NCI-H128 (cell line): ENCODE results near the gene GMNC.
"Not testable (repeated sequence)": the region's sequence is repeated elsewhere in the genome, so short reads cannot be mapped to it uniquely, and the experiment has no call there.

Experiments used
- DNase-seq: peaks from one replicate; lab custom pipeline; 2025; ENCODE audit not compliant: unreplicated experiment; lab: John Stamatoyannopoulos, UW

The GMNC gene, protein sequence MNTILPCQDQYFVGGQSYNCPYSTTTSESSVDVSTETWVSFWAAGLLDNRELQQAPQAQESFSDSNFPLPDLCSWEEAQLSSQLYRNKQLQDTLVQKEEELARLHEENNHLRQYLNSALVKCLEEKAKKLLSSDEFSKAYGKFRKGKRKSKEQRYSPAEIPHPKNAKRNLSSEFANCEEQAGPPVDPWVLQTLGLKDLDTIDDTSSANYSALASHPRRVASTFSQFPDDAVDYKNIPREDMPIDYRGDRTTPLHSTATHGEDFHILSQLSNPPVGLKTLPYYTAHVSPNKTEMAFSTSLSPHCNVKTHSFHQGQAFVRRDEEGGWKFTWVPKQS

DNA sequence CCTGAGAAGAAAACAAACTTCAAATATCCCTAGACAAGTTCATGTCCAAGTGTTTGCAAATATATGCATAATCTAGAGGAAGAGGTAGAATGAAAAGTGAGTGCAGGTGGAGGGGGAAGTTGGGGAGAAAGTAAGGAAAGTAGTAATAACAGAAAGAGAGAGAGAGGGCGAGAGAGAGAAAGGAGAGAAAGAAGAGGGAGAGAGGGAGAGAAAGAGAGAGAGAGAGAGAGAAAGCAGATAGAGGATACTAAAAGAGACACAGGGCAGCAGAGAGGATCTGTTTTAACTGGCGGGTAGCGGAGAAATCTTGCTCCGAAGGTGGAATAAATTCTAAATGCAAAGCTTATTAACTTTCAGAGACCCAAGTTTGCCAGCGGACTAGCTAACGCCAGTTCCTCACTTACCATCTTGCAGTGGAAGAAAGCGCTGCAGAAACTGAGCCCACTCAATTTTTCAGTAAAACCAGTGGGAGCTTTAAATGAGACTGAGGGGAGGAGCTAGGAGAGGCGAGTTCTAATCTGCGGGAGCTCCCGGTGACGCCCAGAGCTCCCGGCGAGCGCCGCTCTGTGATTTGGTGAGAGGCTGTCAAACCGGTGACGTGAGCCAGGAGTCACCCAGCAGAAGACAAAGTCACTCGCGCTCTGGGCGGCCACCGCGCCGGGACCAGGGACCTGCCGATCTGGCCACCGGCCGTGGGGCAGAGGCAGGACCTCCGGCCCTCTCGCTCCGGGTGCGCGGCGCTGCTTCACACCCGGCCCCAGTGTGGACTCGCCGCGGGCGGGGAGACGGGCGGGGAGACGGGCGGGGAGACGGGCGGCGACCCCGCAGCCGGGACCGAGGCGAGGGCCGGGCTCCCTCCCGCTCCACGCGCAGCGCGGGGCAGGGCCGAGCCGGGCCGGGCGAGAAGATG, at the start of gene GMNC:
TSS of gene GMNC (minus strand) at position 486 of the 910 bp plus-strand sequence. CDS start at position 407, 79 bp downstream.
- no peak for DNase-seq

DNA sequence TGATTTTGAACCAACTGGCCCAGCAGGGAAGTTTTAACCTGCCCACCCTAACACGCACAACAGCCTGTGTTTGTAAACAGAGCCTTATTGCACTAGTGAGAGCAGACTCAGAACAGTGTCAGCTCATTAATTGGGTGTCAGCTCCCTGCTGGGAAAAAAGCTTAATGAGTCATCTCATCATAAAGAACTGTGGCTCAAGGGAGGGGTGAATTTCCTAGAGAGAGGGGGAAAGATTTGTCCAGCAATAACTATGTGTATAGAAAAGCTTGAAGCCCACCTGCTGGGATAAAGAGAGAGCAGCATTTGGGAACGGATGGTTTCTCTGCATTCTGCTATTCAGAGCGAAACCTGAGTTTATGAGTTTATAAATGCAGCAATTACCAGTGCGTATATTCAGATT, 48.9 kb upstream of the GMNC start:
- DNase-seq: peak; percentile 35

DNA sequence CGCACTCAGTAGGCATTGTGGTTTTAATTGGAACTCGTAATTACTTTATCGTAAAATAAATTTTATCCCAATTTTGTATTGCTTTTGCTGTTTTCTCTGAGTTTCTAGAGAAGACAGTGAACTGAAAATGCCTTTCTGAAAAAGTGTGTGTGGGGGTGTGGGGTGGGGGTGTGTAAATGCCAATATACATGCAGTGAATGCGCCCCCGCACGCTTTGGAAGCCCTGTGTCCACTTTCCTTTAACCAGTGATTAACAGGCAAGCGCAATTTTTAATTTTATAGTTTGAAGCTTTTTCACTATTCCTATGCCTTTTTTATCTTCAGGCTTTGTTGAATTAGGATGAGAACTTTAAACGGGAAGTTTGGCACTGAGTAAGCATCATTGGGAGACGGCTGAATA, 47.4 kb upstream of the GMNC start:
- no peak for DNase-seq

DNA sequence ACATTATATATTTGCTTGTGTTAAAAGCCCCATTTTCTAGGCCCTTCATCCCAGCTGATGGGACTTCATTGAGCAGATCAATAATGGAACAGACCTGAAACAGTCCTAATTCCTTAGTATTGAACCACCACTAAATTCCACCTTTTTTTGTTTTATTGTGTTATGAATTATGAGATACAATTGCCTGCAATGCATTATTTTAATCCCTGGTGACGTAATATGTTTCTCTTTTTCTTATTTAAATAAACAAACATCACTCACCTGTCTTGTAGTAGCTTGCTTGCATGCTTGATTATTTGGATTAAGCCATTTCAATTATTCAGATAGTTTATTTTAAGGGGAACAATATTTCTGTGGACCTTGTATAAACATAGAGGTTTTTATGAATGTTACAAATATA, 40.7 kb upstream of the GMNC start:
- DNase-seq: no peak

DNA sequence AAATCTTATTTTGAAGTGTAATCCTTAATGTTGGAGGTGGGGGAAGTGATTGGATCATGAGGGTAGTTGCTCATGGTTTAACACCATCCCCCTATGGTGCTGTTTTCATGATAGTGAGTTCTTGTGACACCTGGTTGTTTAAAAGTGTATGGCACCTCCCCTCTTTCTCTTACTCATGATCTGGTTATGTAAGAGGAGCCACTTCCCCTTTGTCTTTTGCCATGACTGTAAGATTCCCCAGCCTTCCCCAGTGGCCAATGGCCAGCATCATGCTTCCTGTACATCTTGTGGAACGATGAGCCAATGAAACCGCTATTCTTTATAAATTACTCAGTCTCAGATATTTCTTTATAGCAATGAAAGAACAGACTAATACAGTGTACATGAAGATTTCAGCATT, 39.8 kb upstream of the GMNC start:
- DNase-seq: no peak

DNA sequence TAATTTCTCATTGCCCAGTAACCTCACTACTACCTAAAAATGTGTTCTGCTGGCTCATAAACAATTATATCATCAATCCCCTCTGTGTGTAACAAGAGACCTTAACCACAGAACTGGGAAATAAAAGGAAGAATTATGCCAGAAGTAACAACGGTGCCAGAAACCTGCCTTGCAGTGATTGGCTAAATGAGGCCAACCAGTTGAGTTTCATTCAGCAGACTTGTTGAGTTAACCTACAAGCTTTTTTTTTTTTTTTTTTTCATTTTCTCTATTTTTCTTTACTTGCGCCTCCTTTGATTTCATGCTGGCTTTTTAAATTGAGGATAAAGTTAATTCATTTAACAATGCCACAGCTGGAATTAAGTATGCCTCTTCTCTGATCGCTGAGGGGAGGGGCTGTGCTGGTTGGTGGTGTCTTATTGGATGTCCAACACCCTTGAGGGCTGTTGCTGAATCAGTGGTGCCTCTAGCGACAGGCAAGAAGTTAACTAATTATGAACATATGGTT, 30.0 kb upstream of the GMNC start:
- no peak for DNase-seq

DNA sequence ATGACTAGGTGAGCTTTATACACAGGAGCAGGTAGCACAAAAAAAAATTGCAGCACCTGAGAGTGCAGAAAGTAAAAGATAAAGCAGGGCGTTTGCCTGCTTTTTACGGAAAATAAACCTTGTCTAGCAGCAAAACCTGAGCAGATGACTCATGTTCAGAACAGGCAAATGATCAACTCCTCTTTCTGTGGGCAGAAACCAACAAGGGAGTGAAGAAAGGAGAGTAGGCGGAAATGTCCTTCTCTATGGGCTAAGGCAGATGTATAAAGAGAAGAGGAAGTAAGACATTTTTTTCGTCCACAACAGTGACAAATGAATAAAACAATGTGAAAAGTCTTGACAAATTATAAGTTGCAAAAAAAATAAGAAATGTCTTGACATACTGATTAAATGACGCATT, 24.5 kb upstream of the GMNC start:
- no peak for DNase-seq

DNA sequence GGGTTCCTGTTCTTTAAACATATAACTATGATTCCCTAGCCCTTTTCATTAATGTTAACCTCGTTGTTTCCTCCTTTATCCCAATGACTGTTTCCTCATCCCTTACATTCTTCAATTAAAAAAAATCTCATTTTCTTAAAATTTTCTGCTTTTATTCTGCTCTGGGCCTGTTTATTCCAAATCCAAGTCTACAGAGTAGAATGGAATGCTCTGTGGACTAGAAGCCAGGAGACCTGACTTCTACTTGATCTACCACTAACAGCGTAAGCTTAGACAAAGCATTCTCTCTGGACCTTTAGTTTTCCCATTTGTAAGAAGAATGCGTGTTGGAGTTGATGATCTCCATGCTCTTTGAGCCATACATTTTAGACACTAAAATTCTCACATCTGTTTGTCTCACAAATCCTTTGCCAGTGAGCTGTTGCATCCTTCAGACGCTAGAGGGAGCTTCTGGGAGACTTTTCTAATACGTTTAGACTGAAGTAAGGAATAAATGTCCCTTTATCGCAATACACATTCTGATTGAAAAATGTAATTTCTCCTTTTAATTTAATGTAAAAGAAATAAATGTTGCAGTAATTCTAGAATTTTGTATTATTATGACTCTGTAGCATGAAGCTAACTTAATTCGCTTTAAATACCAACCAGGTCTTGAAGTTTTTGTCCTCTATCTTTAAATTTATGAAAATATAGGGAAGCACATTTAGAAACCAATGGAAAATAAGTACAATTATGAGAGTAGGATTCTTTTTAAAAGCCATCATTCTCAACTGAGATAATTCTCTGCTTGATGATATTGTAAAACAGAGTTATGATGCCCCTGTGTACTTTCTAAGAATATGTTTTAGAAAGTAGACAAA, 21.7 kb upstream of the GMNC start:
- DNase-seq: peak; percentile 31

DNA sequence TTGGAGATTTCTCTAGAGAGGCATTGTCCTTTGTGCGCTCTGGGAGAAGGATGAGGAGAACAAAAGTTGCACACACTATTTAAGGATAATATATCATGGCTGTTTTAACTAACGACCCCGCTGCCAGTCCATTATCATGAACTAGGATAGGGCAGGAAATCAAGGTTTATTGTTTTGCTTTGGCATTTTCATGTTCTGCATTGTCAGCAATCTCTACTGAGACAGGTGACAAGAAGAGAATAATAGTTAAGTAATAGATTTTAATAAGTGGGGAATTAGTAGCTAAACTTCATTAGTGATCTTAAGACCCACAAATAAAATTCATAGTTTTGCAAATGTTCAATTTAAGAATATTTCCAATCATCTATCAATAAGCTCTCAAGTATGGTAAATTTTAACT, 20.6 kb upstream of the GMNC start:
- DNase-seq: no peak

DNA sequence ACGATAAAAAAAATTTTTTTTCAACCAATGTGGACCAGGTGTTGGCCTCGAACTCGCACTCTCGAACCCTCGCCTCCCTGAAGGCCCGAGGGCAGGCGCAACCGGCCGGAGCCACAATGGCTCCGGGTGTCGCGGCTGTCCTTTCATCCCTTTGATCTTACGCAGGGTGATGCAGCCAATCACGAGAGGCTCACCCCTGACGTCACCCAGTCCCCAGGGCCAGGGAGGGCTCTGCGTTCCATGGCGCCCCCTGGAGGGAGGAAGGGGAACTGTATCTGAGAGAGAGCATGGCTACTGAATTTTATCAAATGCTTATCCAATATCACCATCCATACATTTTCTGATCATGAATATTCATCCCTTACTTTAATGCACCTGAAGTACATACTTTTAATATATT, 15.4 kb upstream of the GMNC start:
- DNase-seq: no peak

DNA sequence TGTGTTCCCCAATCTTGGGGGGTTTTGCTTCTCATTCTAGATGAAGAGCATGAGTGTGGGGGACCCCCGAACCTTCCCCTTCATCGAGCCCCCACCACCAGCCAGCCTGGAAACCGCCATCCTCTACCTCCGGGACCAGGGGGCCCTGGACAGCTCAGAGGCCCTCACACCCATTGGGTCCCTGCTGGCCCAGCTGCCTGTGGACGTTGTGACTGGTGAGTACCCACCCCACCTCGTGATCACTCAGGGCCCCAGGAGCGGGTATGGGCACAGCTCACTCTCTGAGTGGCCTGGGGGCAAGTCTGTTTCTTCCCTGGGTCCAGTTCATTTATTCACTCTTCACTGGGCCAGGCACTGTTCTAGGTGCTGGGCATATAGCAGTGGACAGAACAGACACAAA, 13.9 kb upstream of the GMNC start:
- DNase-seq: not testable (repeated sequence)

DNA sequence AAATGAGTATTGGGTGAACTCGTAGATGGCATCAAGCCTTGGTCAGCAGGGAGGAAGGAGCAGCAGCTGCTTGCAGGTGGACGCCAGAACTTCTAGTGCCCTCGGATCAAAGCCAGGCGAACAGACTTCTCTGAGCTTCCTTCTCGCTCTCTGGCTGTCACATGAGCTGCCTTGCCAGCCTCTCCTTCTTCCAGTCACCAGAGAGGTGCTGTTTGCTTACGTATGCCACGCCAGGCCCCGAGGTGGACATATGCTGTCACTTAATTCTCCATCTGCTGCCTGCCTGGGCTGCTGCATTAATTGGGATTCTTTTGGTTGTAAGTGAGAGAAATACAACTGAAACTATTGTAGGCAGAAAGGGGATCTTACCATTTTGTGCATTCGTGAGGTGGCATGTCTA, 12.6 kb upstream of the GMNC start:
- not testable (repeated sequence) for DNase-seq

DNA sequence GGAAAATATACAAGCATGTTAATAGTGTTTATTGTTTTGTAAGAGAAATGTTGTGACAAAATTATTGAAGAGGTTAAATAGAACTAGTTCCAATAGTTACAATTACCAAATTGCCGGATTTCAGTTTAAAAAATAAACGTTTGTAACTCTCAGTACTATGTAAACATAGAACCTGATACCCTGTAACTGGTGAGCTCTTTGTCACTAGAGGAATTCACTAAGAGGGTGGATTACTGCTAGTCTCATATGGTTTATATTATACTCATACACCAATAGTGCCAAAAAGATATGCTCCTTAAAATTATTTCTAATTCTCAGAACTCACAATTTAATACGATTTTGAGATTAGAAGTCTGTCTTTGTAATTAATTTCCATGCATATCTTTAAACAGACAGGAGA, 7.6 kb upstream of the GMNC start:
- no peak for DNase-seq

DNA sequence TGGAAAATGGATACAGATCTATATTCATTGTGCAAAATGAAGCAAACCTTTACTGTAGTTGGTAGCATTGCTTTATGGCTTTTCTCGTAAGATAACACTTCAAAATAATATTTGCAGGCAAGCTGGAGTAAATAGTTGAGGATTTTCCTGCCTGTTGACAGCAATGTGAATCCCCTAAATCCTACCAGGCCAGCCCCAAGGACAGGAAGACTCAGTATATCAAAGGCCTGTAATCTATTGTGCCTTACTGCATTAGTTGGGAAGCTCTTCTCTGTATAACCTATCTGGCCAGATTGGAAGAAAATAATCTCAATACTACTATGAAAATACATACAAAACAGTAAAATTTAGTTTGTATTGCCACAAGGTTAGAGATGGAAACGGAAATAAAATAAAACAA, 4.6 kb upstream of the GMNC start:
- no peak for DNase-seq

DNA sequence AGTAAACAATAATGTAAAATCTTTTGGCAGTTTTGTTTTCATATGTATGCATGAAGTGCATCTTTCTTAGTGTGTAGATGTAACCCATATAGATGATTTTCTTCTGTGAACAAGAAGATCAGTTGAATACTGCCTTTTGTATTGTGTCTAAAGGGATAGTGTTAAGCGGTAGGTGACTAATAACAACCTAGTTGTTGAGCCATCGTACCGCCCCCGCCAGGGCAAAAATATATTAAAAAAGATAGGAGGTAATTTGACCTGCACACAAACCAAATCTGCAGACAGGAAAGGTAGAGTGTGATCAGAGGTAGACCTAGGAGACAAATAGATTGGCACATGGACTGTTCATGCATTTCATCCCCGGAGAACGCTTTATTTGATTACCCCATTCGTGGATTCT, 3.3 kb upstream of the GMNC start:
- DNase-seq: no peak

DNA sequence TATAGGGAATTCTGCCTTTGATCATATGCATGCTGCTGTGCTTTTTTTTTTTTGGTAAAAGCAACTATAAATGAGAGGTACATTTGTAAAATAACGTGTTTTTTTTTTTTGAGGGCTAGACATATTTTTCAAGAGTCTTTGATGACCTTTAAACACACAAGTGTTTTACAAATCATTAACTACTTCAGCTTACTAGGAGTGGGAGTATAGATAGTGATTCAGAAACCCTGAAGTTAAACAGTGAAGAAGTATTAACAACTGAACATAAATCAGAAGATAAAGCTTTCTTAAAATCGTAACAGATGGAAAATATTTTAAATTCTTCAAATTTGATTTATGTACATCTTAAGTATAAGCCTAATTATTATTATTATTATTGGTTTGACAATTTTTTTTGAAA, 2.9 kb upstream of the GMNC start:
- no peak for DNase-seq

DNA sequence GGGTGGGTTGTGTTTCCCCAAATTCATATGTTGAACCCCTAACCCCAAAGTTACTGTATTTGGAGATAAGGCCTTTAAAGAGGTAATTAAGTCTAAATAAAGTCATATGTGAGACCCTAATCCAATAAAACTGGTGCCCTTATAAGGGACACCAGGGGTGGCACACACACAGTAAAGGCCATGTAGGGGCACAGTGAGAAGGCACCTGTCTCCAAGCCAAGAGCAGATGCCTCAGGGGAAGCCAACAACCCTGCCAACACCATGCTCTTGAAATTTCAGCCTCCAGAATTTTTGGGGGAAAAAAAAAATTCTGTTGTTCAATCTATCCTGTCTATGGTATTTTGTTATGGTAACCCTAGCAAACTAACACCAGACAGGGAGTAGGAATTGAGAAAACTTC, 1.5 kb upstream of the GMNC start:
- no peak for DNase-seq

DNA sequence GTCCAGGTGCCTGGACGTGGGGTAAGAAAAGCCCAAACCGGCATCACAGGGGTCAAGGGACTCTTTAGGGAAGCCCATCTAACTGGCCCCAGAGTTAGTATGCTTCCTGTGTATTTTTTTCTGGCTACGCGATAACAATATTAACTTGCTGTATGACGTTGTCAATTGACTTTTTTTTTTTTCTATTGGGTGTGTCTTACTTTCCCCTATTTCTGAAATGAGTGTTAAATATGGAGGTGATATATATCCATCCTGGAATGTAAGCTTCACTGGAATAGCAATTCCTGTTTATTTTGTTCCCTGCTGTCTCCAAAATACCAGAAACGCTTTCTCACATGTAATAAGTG, 598 bp upstream of the GMNC start:
- DNase-seq: no peak

DNA sequence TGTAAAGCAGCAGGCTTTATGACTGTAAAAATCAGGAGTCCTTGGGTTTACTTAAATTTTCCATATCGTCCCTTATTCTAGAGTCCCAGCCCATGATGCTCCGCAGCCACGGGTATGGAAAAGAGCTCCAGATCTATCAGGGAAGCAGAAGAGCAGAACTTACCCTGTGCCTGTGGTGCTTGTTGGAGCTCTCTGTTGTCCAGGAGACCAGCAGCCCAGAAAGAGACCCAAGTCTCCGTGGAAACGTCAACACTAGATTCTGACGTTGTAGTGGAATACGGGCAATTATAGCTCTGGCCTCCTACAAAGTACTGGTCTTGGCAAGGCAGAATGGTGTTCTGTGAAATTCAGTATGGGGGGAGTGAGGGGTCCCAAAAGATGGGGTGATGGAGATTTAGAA, 2.0 kb downstream of the GMNC start:
- DNase-seq: no peak

DNA sequence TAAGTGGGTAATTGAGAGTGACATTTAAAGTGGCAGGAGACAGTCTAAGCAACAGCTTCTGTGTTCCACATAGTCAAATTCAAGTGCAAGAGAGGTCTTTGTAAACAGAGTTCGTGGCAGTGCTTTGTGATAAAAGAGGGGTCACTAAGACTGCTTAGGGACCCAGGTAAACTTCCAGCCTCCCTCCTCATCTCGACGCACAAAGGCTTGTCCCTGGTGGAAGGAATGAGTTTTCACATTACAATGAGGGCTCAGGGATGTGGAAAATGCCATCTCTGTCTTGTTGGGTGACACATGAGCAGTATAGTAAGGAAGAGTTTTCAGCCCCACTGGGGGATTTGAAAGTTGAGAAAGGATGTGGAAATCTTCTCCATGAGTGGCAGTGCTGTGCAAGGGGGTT, 7.3 kb downstream of the GMNC start:
- no peak for DNase-seq

DNA sequence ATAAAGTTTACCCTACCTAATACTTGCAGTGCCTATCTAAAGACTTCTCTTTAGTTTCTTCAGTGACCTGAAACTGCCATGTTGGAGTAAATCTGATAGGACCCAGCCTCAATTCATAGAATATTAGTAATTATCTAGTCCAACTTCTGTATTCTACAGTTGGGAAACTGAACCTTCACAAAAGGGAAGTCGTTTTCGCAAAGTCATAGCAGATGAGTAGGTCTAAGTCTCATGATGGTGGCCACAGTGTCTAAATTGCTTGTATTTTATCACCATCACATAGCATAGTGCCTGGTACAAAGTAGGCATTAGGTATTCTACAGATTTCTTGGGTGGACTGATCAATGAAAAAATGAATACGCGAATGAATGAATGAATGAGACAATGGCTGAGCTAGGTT, 8.4 kb downstream of the GMNC start:
- DNase-seq: no peak
